DOHH2 (cell line): Measurements from ENCODE around the gene MAPKBP1.

ENCODE experiments used
- CTCF ChIP-seq: fragments of 200-600 bp; sonication (generic); IDR thresholded peaks from one replicate; pipeline ENCODE4 v1.5.1; 2014; ENCODE audit warnings: antibody characterized with exemption, mild to moderate bottlenecking, low read depth, low read length; ENCODE audit not compliant: poor library complexity, severe bottlenecking
- EZH2phosphoT487 ChIP-seq: fragments of 200-600 bp; sonication (generic); IDR thresholded peaks from 2 replicates; pipeline ENCODE4 v1.6.1; 2017; ENCODE audit warnings: borderline replicate concordance, mild to moderate bottlenecking, antibody characterized with exemption, low read length, moderate library complexity, mixed read lengths

GRCh38 chr15:41735046-41735445 is 39.2 kb upstream of the MAPKBP1 start:
- TF ChIP-seq CTCF (no peak), EZH2phosphoT487 (no peak)
